ENCODE results near the gene OOSP3. TPM values are rescaled to one million over a fixed set of nuclear protein-coding genes. Genes with fewer than 3 reads are reported as not detected.
"Not testable (repeated sequence)": the region's sequence is repeated elsewhere in the genome, so short reads cannot be mapped to it uniquely, and the experiment has no call there.

OOSP3 gene
- total RNA-seq, 1 experiment from 2014 or later = not detected

DNA sequence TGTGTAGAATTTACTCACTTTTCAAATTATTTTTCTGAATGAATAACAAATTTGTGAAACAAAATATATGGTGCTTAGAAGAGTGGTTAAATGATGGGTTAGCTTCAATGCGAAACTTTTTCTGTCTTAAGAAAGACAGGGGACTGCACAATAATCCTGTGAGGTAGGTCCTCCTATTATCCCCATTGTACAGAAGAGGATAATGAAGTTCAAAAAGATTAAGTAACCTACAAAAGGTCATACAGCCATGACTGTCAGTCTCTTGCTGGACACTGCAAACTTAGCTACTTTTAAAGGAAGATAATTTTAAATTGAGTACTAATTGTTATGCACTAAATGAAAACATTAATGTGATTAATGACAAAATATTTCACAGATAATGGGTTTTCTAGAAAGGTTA, 5.0 kb downstream of the OOSP3 start:
- H3K4me1 ChIP-seq = no peaks in the 10 kb centered on the region
- BruUV-seq (replicated peaks) = no TSS peak

DNA sequence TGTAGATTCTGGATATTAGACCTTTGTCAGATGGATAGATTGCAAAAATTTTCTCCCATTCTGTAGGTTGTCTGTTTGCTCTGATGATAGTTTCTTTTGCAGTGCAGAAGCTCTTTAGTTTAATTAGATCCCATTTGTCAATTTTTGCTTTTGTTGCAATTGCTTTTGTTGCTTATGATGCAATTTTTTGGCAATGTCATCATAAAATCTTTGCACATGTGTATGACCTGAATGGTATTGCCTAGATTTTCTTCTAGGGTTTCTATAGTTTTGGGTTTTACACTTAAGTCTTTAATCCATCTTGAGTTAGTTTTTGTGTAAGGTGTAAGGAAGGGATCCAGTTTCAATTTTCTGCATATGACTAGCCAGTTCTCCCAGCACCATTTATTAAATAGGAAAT, 8.6 kb downstream of the OOSP3 start:
- H3K27ac Mint-ChIP-seq (ENCODE audit: unreplicated experiment); CTCF ChIA-PET; H3K36me3 ChIP-seq (ENCODE audit: control insufficient read depth, insufficient read depth, low read length); H3K4me1 Mint-ChIP-seq (ENCODE audit: low read depth, unreplicated experiment); POLR2A ChIA-PET; intact Hi-C loops (cut with micrococcal nuclease; ENCODE audit: unreplicated experiment); H3K9me3 ChIP-seq; H3K4me3 Mint-ChIP-seq (ENCODE audit: unreplicated experiment); H3K27me3 ChIP-seq (replicated peaks; ENCODE audit: control insufficient read depth, insufficient read depth, low read length); H3K4me3 ChIP-seq (ENCODE audit: low read depth, low read length); DNase-seq; H3K27me3 Mint-ChIP-seq (ENCODE audit: insufficient read depth, unreplicated experiment); H3K36me3 Mint-ChIP-seq (ENCODE audit: insufficient read depth, unreplicated experiment); H3K4me1 ChIP-seq; BruUV-seq (replicated peaks): not testable (repeated sequence)
- peaks cover 43% of the 10 kb centered on the region for H3K9me3 Mint-ChIP-seq (ENCODE audit: unreplicated experiment)

More for the DNA sequence above, 5.0 kb downstream of the OOSP3 start:
- ChIA-PET CTCF (no interaction called here), POLR2A (no interaction called here)
- Histone ChIP-seq H3K36me3 (ENCODE audit: control insufficient read depth, insufficient read depth, low read length) (no peaks in the 10 kb centered on the region), H3K27me3 (replicated peaks; ENCODE audit: control insufficient read depth, insufficient read depth, low read length) (no peaks in the 10 kb centered on the region), H3K4me3 (ENCODE audit: low read depth, low read length) (no peak overlapping the region), H3K9me3 (no peaks in the 10 kb centered on the region)
- H3K4me3 Mint-ChIP-seq (ENCODE audit: unreplicated experiment) = no peak overlapping the region
- no peaks in the 10 kb centered on the region for H3K36me3 Mint-ChIP-seq (ENCODE audit: insufficient read depth, unreplicated experiment)
- intact Hi-C loops (cut with micrococcal nuclease; ENCODE audit: unreplicated experiment) = no loop called here
- H3K27me3 Mint-ChIP-seq (ENCODE audit: insufficient read depth, unreplicated experiment) = no peaks in the 10 kb centered on the region
- no peaks in the 10 kb centered on the region for H3K4me1 Mint-ChIP-seq (ENCODE audit: low read depth, unreplicated experiment)
- peaks cover 16% of the 10 kb centered on the region for H3K9me3 Mint-ChIP-seq (ENCODE audit: unreplicated experiment)
- no peak for DNase-seq
- H3K27ac Mint-ChIP-seq (ENCODE audit: unreplicated experiment) = no peak overlapping the region
- TF ChIP-seq, protein P1, sequence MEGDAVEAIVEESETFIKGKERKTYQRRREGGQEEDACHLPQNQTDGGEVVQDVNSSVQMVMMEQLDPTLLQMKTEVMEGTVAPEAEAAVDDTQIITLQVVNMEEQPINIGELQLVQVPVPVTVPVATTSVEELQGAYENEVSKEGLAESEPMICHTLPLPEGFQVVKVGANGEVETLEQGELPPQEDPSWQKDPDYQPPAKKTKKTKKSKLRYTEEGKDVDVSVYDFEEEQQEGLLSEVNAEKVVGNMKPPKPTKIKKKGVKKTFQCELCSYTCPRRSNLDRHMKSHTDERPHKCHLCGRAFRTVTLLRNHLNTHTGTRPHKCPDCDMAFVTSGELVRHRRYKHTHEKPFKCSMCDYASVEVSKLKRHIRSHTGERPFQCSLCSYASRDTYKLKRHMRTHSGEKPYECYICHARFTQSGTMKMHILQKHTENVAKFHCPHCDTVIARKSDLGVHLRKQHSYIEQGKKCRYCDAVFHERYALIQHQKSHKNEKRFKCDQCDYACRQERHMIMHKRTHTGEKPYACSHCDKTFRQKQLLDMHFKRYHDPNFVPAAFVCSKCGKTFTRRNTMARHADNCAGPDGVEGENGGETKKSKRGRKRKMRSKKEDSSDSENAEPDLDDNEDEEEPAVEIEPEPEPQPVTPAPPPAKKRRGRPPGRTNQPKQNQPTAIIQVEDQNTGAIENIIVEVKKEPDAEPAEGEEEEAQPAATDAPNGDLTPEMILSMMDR (IDR thresholded peaks at IDR 0.05; ENCODE audit: insufficient read depth in 1 of 2, low read depth in 1 of 2, low read length in 1 of 2, severe bottlenecking in 1 of 2, unreplicated experiment in 1 of 2) = no peak

DNA sequence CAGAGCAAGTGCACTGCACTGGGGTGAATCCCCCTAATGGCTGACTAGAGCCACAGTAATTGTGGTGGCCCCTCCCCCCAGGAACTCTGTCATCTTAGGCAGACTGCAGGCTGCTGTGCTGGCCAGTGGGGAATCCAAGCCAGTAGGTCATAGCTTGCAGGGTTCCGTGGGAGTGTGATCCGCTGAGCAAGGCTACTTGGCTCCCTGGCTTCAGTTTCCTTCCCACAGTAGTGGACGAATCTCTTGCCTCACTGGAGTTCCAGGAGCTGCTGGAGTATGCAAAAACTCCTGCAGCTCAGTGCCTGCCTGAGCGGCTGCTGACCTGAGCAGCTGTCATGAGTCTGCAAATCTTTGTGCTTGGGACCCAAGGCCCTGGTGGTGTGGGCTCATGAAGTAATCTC, 13.2 kb downstream of the OOSP3 start:
- Histone ChIP-seq H3K36me3 (ENCODE audit: control insufficient read depth, insufficient read depth, low read length) (no peaks in the 10 kb centered on the region), H3K4me1 (no peaks in the 10 kb centered on the region), H3K4me3 (ENCODE audit: low read depth, low read length) (no peak overlapping the region), H3K27me3 (replicated peaks; ENCODE audit: control insufficient read depth, insufficient read depth, low read length) (no peaks in the 10 kb centered on the region), H3K9me3 (peaks cover 9% of the 10 kb centered on the region; the same call in 1 of the 2 replicates)
- Mint-ChIP-seq H3K27me3 (ENCODE audit: insufficient read depth, unreplicated experiment) (no peaks in the 10 kb centered on the region), H3K4me3 (ENCODE audit: unreplicated experiment) (no peak overlapping the region), H3K27ac (ENCODE audit: unreplicated experiment) (no peak overlapping the region), H3K36me3 (ENCODE audit: insufficient read depth, unreplicated experiment) (no peaks in the 10 kb centered on the region), H3K4me1 (ENCODE audit: low read depth, unreplicated experiment) (no peaks in the 10 kb centered on the region), H3K9me3 (ENCODE audit: unreplicated experiment) (peaks cover 43% of the 10 kb centered on the region)
- ChIA-PET CTCF (no interaction called here), POLR2A (no interaction called here)
- peak in 1 of 2 experiments; percentile 3 for DNase-seq
- TF ChIP-seq, protein P1 (IDR thresholded peaks at IDR 0.05; ENCODE audit: insufficient read depth in 1 of 2, low read depth in 1 of 2, low read length in 1 of 2, severe bottlenecking in 1 of 2, unreplicated experiment in 1 of 2) = no peak
- intact Hi-C loops (cut with micrococcal nuclease; ENCODE audit: unreplicated experiment) = no loop called here
- no TSS peak for BruUV-seq (replicated peaks)

DNA sequence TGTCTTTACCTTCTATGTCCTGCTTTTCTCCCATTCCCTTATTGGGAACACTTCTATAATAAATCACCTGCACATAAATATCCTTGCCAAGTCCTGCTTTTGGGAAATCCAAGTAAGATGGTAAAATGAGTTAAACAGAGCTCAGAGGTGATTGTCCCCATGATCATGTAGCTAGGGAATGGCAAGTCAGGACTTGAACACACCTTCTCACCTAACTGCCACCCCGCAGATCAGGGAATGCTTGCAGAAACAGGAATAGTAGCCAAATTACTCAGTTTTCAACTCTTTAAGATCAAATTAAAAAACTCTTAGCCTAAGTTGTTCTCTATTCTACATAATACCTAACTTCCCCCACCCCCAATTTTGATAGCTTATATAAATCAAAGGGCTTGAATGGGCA, 16.0 kb downstream of the OOSP3 start:
- ChIA-PET POLR2A (no interaction called here), CTCF (no interaction called here)
- BruUV-seq (replicated peaks) = no TSS peak
- TF ChIP-seq, protein P1 (IDR thresholded peaks at IDR 0.05; ENCODE audit: insufficient read depth in 1 of 2, low read depth in 1 of 2, low read length in 1 of 2, severe bottlenecking in 1 of 2, unreplicated experiment in 1 of 2) = no peak
- intact Hi-C loops (cut with micrococcal nuclease; ENCODE audit: unreplicated experiment) = no loop called here
- no peaks in the 10 kb centered on the region for H3K27me3 ChIP-seq (replicated peaks; ENCODE audit: control insufficient read depth, insufficient read depth, low read length)
- Mint-ChIP-seq H3K27me3 (ENCODE audit: insufficient read depth, unreplicated experiment) (no peaks in the 10 kb centered on the region), H3K27ac (ENCODE audit: unreplicated experiment) (no peak overlapping the region), H3K4me1 (ENCODE audit: low read depth, unreplicated experiment) (no peaks in the 10 kb centered on the region), H3K4me3 (ENCODE audit: unreplicated experiment) (no peak overlapping the region), H3K36me3 (ENCODE audit: insufficient read depth, unreplicated experiment) (no peaks in the 10 kb centered on the region), H3K9me3 (ENCODE audit: unreplicated experiment) (peaks cover 17% of the 10 kb centered on the region)
- H3K36me3 ChIP-seq (ENCODE audit: control insufficient read depth, insufficient read depth, low read length) = no peaks in the 10 kb centered on the region
- no peak for DNase-seq
- H3K4me3 ChIP-seq (ENCODE audit: low read depth, low read length) = no peak overlapping the region
- H3K4me1 ChIP-seq = no peaks in the 10 kb centered on the region
- H3K9me3 ChIP-seq = peaks cover 2% of the 10 kb centered on the region; the same call in 1 of the 2 replicates

Measured in Caco-2 (cell line).